ENCODE data around the gene RPS6KC1.

DNA sequence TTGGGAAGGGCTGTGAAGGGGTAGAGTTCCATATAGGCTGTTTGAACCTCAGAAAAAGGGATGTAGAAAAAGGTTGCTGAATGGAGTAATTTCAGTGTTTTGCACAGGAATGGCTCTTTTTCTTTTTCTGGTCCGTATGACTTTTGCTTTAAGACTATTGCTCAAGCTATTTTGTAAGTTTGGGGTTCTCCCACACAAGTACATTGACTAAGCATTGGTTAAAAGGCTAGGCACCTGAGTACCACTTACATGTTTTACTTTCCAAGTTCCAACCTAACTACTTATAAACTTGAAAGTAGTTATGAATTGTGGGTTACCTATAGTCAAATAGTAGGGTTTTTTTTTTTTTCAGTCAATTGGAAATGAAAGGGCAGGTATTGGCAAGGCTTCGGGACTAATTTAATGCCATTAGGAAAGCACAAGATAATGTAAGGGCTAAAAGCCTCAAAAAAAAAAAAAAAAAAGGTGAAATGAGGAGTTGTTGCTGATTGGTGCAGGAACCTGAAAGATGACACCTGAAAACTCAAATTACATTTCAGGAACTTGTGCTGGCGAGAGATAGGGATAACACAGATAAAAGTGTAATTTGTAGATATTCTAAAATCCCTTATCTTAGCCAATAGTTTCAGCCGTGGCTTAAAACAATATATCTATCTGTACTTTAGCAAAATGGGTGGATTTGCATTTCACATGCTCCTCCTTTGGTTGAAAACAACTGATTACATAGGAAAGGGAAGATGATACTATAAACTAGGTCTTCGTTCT lies 209.5 kb downstream of the RPS6KC1 start:
- TF ChIP-seq FOXP1 (CRISPR knock-in tag; IDR thresholded peaks at IDR 0.05), result no peak
- TF ChIP-seq FOXJ2 (tag; IDR thresholded peaks at IDR 0.05), result no peak
- TF ChIP-seq, protein P1, sequence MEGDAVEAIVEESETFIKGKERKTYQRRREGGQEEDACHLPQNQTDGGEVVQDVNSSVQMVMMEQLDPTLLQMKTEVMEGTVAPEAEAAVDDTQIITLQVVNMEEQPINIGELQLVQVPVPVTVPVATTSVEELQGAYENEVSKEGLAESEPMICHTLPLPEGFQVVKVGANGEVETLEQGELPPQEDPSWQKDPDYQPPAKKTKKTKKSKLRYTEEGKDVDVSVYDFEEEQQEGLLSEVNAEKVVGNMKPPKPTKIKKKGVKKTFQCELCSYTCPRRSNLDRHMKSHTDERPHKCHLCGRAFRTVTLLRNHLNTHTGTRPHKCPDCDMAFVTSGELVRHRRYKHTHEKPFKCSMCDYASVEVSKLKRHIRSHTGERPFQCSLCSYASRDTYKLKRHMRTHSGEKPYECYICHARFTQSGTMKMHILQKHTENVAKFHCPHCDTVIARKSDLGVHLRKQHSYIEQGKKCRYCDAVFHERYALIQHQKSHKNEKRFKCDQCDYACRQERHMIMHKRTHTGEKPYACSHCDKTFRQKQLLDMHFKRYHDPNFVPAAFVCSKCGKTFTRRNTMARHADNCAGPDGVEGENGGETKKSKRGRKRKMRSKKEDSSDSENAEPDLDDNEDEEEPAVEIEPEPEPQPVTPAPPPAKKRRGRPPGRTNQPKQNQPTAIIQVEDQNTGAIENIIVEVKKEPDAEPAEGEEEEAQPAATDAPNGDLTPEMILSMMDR (IDR thresholded peaks at IDR 0.05 in 2 of 3, conservative IDR thresholded peaks at IDR 0.05 in 1 of 3; ENCODE audit: insufficient read depth in 2 of 3, low read depth in 1 of 3, low read length in 3 of 3), result no peak
- TF ChIP-seq POLR2A (conservative IDR thresholded peaks at IDR 0.05), result no peak
- no peak for TF ChIP-seq ZC3H11A (IDR thresholded peaks at IDR 0.05; ENCODE audit: low read depth, low read length)

All from K562 (cell line).